Gastrocnemius medialis (tissue), 4 donors: ENCODE results near the gene PDGFRA.

Experiments used
- POLR2A ChIP-seq, 2 donors: fragments of 450-650 bp; IDR thresholded peaks; one replicate each; pipeline ENCODE4 v1.6.1; 2017; ENCODE audit warnings: antibody characterized with exemption in 2 of 2, mild to moderate bottlenecking in 2 of 2, moderate library complexity in 2 of 2
- TF ChIP-seq, protein P1 (sequence below), 5 experiments: fragments of 450-650 bp in 3 of 5; fragments of 200-600 bp in 2 of 5; sonication (generic) in 2 of 5; IDR thresholded peaks in 4 of 5; conservative IDR thresholded peaks in 1 of 5; 1 replicate in 4 of 5; 2 replicates in 1 of 5; pipeline ENCODE4 v1.5.1; 2016 to 2019; ENCODE audit warnings: antibody characterized with exemption in 5 of 5, mild to moderate bottlenecking in 3 of 5, moderate library complexity in 3 of 5

DNA sequence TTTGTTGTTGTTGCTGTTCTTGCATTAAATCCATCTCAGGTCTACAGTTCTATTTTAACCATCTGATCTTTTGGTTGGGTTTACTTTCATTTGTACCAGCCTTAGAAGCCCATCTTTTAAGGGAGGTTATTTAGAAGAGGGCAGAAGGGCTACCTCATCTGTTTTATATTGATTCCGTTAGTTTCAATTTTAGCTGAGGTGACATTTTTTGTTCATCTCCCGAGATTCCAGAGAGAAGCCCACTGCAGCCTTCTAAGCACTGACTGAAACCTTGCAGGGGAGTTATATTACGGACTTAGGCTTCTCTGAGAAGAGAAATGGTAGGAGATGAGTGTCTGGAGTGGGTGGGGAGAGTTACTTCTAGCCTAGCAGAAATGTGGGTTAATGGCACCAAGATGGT, 101.8 kb downstream of the PDGFRA start:
- TF ChIP-seq, protein P1, sequence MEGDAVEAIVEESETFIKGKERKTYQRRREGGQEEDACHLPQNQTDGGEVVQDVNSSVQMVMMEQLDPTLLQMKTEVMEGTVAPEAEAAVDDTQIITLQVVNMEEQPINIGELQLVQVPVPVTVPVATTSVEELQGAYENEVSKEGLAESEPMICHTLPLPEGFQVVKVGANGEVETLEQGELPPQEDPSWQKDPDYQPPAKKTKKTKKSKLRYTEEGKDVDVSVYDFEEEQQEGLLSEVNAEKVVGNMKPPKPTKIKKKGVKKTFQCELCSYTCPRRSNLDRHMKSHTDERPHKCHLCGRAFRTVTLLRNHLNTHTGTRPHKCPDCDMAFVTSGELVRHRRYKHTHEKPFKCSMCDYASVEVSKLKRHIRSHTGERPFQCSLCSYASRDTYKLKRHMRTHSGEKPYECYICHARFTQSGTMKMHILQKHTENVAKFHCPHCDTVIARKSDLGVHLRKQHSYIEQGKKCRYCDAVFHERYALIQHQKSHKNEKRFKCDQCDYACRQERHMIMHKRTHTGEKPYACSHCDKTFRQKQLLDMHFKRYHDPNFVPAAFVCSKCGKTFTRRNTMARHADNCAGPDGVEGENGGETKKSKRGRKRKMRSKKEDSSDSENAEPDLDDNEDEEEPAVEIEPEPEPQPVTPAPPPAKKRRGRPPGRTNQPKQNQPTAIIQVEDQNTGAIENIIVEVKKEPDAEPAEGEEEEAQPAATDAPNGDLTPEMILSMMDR (IDR thresholded peaks at IDR 0.05 in 4 of 5, conservative IDR thresholded peaks at IDR 0.05 in 1 of 5), result no peak
- no peak for TF ChIP-seq POLR2A (IDR thresholded peaks at IDR 0.05)
